ENCODE measurements around the gene PROB1. TPM values are rescaled to one million over a fixed set of nuclear protein-coding genes. Genes with fewer than 3 reads are reported as not detected.
"Not testable (repeated sequence)": the region's sequence is repeated elsewhere in the genome, so short reads cannot be mapped to it uniquely, and the experiment has no call there.

PROB1 gene
- total RNA-seq, 1 experiment from 2014 or later, result 2.3 TPM

GRCh38 chr5:139410121-139410992 lies 15.5 kb upstream of the PROB1 start:
- no peaks in the 10 kb centered on the region for H3K36me3 ChIP-seq (ENCODE audit: control insufficient read depth, insufficient read depth, low read length)
- ATAC-seq, result no peak
- H3K4me1 ChIP-seq (ENCODE audit: control insufficient read depth, insufficient read depth, low read length), result no peaks in the 10 kb centered on the region
- POLR2A ChIA-PET, result no interaction called here
- CTCF ChIA-PET, result interaction anchor here (0.5 kb wide), 1 partner anchor 122 kb away, joined by 5 read pairs; no protein-coding TSS in a partner anchor
- TF ChIP-seq SIN3A (IDR thresholded peaks at IDR 0.05; ENCODE audit: borderline replicate concordance, insufficient read depth, low read depth, low read length) (no peak), TCF7L2 (IDR thresholded peaks at IDR 0.05; ENCODE audit: low read depth, low read length) (no peak), REST (IDR thresholded peaks at IDR 0.05; ENCODE audit: insufficient read depth in 1 of 2, low read depth in 2 of 2, low read length in 1 of 2) (no peak), POLR2AphosphoS5 (IDR thresholded peaks at IDR 0.05; ENCODE audit: low read depth, low read length) (no peak)
- TF ChIP-seq, protein P1, sequence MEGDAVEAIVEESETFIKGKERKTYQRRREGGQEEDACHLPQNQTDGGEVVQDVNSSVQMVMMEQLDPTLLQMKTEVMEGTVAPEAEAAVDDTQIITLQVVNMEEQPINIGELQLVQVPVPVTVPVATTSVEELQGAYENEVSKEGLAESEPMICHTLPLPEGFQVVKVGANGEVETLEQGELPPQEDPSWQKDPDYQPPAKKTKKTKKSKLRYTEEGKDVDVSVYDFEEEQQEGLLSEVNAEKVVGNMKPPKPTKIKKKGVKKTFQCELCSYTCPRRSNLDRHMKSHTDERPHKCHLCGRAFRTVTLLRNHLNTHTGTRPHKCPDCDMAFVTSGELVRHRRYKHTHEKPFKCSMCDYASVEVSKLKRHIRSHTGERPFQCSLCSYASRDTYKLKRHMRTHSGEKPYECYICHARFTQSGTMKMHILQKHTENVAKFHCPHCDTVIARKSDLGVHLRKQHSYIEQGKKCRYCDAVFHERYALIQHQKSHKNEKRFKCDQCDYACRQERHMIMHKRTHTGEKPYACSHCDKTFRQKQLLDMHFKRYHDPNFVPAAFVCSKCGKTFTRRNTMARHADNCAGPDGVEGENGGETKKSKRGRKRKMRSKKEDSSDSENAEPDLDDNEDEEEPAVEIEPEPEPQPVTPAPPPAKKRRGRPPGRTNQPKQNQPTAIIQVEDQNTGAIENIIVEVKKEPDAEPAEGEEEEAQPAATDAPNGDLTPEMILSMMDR (IDR thresholded peaks at IDR 0.05), result no peak
- no peak overlapping the region for H3K4me3 ChIP-seq (ENCODE audit: low read depth in 2 of 2, low read length in 2 of 2)
- no peak overlapping the region for H3K27ac ChIP-seq (ENCODE audit: low read length)
- in situ Hi-C loops (cut with HindIII; ENCODE audit: low pct_unique_long_range_greater_than_20kb, low sequenced_read_pairs), result loop anchor here (25.0 kb wide), 1 partner anchor 102 kb away; no protein-coding TSS in a partner anchor
- intact Hi-C loops (cut with micrococcal nuclease; ENCODE audit: unreplicated experiment), result no loop called here
- no peaks in the 10 kb centered on the region for H3K27me3 ChIP-seq (ENCODE audit: control insufficient read depth, insufficient read depth, low read length)
- no peak for DNase-seq (ENCODE audit: low read depth, low spot score)
- H3K9me3 ChIP-seq (ENCODE audit: control insufficient read depth, insufficient read depth, low read depth, low read length), result no peaks in the 10 kb centered on the region
- BruUV-seq (replicated peaks), result no TSS peak

DNA sequence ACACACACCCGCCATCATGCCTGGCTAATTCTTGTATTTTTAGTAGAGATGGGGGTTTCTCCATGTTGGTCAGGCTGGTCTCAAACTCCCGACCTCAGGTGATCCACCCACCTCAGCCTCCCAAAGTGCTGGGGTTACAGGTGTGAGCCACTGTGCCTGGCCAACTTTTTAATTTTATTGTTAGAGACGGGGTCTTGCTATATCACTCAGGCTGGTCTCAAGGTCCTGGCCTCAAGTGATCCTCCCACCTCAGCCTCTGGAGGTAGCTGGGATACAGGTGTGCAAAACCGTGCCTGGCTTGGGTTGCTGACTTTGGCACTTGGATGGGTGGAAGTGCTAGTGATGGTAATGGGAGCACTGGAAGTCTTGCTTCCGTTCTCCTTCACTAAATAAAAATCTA lies 14.2 kb upstream of the PROB1 start:
- in situ Hi-C loops (cut with HindIII; ENCODE audit: low pct_unique_long_range_greater_than_20kb, low sequenced_read_pairs), result loop anchor here (25.0 kb wide), 1 partner anchor 103 kb away; no protein-coding TSS in a partner anchor
- DNase-seq (ENCODE audit: low read depth, low spot score); H3K36me3 ChIP-seq (ENCODE audit: control insufficient read depth, insufficient read depth, low read length); H3K9me3 ChIP-seq (ENCODE audit: control insufficient read depth, insufficient read depth, low read depth, low read length); H3K4me3 ChIP-seq (ENCODE audit: low read depth in 2 of 2, low read length in 2 of 2); H3K4me1 ChIP-seq (ENCODE audit: control insufficient read depth, insufficient read depth, low read length); POLR2A ChIA-PET; intact Hi-C loops (cut with micrococcal nuclease; ENCODE audit: unreplicated experiment); CTCF ChIA-PET; H3K27ac ChIP-seq (ENCODE audit: low read length); H3K27me3 ChIP-seq (ENCODE audit: control insufficient read depth, insufficient read depth, low read length); ATAC-seq; BruUV-seq (replicated peaks): not testable (repeated sequence)

- in situ Hi-C loops (cut with HindIII; ENCODE audit: low pct_unique_long_range_greater_than_20kb, low sequenced_read_pairs) (loop anchor here (25.0 kb wide), 1 partner anchor 104 kb away; no protein-coding TSS in a partner anchor), intact Hi-C loops (cut with micrococcal nuclease; ENCODE audit: unreplicated experiment) (no loop called here)
- ATAC-seq, result no peak
- no peaks in the 10 kb centered on the region for H3K9me3 ChIP-seq (ENCODE audit: control insufficient read depth, insufficient read depth, low read depth, low read length)
- no peak for DNase-seq (ENCODE audit: low read depth, low spot score)
- CTCF ChIA-PET, result interaction anchor here (0.6 kb wide), 1 partner anchor 189 kb away, joined by 6 read pairs; no protein-coding TSS in a partner anchor
- no TSS peak for BruUV-seq (replicated peaks)
- H3K27ac ChIP-seq (ENCODE audit: low read length), result no peak overlapping the region
- H3K4me3 ChIP-seq (ENCODE audit: low read depth in 2 of 2, low read length in 2 of 2), result no peak overlapping the region
- POLR2A ChIA-PET, result no interaction called here
- TF ChIP-seq POLR2AphosphoS5 (IDR thresholded peaks at IDR 0.05; ENCODE audit: low read depth, low read length), result no peak
- TF ChIP-seq, protein P1 (IDR thresholded peaks at IDR 0.05), result no peak
- TF ChIP-seq TCF7L2 (IDR thresholded peaks at IDR 0.05; ENCODE audit: low read depth, low read length), result no peak
- TF ChIP-seq REST (IDR thresholded peaks at IDR 0.05; ENCODE audit: insufficient read depth in 1 of 2, low read depth in 2 of 2, low read length in 1 of 2), result no peak
- no peak for TF ChIP-seq SIN3A (IDR thresholded peaks at IDR 0.05; ENCODE audit: borderline replicate concordance, insufficient read depth, low read depth, low read length)
- H3K36me3 ChIP-seq (ENCODE audit: control insufficient read depth, insufficient read depth, low read length), result no peaks in the 10 kb centered on the region
- peaks cover 9% of the 10 kb centered on the region for H3K4me1 ChIP-seq (ENCODE audit: control insufficient read depth, insufficient read depth, low read length)
- H3K27me3 ChIP-seq (ENCODE audit: control insufficient read depth, insufficient read depth, low read length), result no peaks in the 10 kb centered on the region
Measured at GRCh38 chr5:139408191-139408590, 13.3 kb upstream of the PROB1 start.
